AG09319 (cell line): ENCODE results near the gene ZNF662.

Experiments
- DNase-seq: peaks from one replicate; pipeline ENCODE4 v3.0.0-alpha.2; 2010; ENCODE audit warnings: low read depth; ENCODE audit errors: extremely low read depth
- CTCF ChIP-seq: IDR thresholded peaks from 2 replicates; pipeline ENCODE4 v1.5.1; 2011; ENCODE audit warnings: low read depth, mild to moderate bottlenecking, inconsistent platforms, low read length, moderate library complexity

ZNF662 gene

GRCh38 chr3:42872718-42873117 lies 33.2 kb upstream of the ZNF662 start:
- no peak for TF ChIP-seq CTCF
- no peak for DNase-seq

DNA sequence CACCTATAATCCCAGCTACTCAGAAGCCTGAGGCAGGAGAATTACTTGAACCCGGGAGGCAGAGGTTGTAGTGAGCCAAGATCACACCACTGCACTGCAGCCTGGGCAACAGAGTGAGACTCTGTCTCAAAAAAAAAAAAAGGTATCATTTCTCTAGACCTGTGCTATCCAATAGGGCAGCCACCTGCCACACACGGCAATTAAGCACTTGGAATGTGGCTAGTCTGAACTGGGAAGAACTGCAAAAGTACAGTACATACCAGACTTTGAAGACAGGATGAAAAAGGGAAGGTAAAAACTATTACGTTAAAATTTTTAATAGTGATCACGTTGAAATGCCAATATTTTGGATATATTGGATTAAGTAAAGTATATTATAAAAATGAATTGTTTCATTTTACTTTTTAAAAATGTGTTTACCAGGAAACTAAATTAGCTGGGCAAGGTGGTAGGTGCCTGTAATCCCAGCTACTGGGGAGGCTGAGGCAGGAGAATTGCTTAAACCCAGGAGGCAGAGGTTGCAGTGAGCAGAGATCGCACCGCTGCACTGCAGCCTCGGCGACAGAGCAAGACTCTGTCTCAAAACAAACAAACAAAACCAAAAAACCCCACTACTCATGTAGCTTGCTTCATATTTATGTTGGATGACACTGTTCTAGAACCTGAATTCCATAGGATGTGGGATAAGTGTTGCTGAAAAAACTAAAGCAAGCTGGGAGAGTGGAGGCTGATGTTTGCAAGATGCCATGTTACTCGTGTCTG lies 32.5 kb upstream of the ZNF662 start:
- TF ChIP-seq CTCF: no peak
- DNase-seq: no peak

GRCh38 chr3:42874749-42875148 lies 31.2 kb upstream of the ZNF662 start:
- no peak for TF ChIP-seq CTCF
- no peak for DNase-seq

DNA sequence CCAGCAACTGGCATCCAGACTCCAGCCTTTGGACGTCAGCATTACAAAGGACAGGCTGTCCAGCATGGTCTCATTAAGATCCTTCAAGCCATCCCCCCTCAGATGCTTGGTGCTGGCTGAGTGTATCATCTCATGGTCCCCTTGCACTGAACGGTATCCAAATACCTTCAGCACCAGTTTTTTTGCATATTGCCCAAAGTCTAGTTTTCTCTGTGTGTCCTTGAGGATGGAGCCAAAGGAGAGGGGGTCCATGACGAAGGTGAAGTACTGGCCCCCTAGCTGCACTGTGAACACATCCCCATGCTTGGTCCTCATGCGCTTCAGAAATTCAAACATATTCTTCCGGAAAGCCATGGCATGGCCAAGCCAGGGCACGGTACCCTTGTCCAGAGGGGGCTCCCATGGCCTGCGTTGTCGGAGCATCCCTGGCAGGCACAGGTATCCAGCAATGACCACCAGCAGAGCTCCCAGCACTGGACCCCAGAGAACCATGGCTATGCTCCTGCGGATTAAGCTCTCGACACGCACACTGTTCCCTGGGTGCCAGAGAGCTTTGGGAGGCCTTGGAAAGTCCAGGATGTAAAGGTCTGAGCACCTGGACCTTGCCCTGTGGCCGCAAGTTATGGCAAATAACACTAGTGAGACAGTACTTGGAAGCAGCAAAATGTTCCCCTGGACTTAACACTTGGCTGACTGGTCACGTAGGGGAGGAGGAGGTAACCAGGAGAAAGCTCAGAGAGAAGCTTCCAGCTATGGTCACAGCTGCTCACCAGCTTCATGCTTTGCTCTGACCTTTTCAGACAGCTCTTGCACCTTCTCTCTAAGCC lies 30.4 kb upstream of the ZNF662 start, which contains the start of gene CYP8B1:
Gene CYP8B1 (minus strand): TSS at position 555 of the 827 bp plus-strand sequence. CDS start 63 bp downstream, at position 492.
- no peak for TF ChIP-seq CTCF
- DNase-seq: no peak

DNA sequence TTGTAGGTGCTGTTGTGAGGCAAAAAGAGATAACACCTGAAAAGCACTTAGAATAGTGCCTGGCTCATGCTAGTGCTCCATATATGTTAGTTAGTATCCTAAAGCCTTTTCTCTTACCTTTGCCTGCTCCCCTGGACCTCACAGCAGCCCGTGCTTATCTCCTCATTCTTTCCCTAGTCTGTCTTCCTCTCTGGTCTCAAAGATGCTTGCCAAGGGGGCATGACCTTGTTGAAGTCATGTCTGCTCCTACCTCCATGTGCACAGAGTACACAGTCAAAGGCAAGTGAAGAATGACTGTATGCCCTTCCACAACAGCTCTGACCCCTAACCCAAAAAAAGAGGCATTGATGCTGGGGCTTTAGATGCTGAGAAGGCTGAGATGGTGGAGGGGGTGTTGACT lies 29.5 kb upstream of the ZNF662 start:
- TF ChIP-seq CTCF: no peak
- DNase-seq: no peak

- no peak for TF ChIP-seq CTCF
- no peak for DNase-seq
Observed at GRCh38 chr3:42876940-42877720, 28.8 kb upstream of the ZNF662 start.
